GM12801 (cell line): ENCODE measurements around the gene CYB5D1.

Source experiments
- TF ChIP-seq, protein P1 (sequence below): IDR thresholded peaks from one replicate; pipeline ENCODE4 v1.5.1; 2011; ENCODE audit warnings: control low read depth; ENCODE audit not compliant: insufficient read length; ENCODE audit errors: extremely low read depth

Gene CYB5D1

DNA sequence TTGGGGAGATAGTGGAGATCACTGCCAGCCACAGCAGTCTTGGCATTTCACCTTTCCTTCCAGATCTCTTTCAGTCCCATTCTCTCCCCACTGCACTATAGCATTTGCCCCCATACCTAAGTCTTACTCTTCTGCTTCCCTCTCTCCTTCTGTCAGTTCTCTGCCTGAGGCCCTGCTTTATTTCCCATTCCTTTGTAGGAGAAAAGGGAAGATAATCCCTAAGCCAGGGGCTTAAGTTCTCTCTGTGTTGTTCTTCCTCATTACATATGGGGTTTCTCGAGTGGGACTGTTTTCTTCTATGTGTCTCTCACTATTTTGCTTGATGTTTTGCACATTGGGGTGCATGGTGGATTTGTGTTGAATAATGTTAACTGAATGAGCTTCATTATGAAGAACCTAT, 17.4 kb upstream of the CYB5D1 start:
- TF ChIP-seq, protein P1, sequence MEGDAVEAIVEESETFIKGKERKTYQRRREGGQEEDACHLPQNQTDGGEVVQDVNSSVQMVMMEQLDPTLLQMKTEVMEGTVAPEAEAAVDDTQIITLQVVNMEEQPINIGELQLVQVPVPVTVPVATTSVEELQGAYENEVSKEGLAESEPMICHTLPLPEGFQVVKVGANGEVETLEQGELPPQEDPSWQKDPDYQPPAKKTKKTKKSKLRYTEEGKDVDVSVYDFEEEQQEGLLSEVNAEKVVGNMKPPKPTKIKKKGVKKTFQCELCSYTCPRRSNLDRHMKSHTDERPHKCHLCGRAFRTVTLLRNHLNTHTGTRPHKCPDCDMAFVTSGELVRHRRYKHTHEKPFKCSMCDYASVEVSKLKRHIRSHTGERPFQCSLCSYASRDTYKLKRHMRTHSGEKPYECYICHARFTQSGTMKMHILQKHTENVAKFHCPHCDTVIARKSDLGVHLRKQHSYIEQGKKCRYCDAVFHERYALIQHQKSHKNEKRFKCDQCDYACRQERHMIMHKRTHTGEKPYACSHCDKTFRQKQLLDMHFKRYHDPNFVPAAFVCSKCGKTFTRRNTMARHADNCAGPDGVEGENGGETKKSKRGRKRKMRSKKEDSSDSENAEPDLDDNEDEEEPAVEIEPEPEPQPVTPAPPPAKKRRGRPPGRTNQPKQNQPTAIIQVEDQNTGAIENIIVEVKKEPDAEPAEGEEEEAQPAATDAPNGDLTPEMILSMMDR, result no peak

DNA sequence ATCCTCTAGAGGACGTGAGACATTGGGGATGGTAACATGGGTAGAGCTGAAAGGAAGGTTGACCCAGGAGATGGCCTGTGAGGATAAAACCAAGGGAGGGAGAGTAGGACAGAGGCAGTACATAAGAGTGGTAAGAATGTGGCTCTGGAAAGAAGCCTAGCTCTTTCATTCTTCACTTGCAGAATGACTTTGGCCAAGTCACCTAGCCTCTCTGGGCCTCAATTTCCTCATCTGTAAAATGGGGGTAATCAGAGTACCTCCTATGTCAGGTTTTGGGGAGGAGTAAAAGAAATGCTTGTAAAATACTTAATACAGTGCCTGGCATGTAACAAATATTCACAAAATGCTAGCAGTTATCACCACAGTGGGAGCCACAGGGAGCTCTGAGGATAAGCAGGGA, 16.9 kb upstream of the CYB5D1 start:
- TF ChIP-seq, protein P1, result no peak

DNA sequence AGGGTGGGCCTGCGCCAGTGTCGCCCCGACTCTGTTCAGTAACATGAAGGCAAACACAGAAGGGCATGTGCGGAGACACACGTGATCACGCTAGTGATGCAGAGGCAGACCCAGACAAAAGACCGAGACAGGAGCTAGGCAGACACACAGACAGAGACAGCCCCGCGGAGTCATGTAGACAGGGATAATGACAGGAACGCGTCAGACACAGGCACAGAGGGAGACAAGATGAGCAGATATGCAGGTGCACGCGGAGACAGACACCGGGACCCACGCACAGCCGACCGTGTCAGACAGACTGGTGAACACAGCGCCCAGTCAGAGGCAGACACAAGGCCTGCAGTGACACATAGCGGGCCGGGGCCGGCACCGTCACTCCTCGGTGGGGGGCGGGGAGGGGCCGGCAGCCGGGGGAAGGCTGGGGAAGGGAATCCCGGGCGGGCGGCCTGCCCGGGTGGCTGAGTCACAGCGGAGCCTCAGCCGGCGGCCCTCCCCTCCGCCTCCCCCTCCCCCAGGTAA, 16.3 kb upstream of the CYB5D1 start:
- TF ChIP-seq, protein P1, result no peak

DNA sequence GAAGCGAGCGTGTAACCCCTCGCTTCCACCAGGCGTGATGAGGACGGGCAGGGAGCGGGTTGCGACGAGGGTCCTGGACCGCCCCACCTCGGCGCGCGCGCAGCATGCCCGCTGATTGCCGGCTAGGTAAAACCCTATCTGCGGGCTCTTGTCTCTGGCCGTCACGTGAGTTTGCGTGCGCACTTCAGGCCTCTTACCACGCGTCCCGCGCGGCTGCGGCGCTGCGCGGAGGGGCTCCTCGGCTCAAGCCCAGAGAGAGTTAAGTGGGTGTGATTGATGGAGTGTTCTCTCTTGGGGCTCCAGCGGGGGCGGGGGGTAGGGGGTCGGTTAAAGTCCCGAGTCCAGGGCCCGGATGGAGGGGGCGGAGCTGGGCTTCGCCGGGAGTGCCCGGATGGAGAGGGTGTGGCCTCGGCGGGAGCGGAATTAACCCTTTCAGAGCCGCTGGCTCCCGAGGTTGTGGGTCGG, 15.9 kb upstream of the CYB5D1 start:
- TF ChIP-seq, protein P1, result no peak

DNA sequence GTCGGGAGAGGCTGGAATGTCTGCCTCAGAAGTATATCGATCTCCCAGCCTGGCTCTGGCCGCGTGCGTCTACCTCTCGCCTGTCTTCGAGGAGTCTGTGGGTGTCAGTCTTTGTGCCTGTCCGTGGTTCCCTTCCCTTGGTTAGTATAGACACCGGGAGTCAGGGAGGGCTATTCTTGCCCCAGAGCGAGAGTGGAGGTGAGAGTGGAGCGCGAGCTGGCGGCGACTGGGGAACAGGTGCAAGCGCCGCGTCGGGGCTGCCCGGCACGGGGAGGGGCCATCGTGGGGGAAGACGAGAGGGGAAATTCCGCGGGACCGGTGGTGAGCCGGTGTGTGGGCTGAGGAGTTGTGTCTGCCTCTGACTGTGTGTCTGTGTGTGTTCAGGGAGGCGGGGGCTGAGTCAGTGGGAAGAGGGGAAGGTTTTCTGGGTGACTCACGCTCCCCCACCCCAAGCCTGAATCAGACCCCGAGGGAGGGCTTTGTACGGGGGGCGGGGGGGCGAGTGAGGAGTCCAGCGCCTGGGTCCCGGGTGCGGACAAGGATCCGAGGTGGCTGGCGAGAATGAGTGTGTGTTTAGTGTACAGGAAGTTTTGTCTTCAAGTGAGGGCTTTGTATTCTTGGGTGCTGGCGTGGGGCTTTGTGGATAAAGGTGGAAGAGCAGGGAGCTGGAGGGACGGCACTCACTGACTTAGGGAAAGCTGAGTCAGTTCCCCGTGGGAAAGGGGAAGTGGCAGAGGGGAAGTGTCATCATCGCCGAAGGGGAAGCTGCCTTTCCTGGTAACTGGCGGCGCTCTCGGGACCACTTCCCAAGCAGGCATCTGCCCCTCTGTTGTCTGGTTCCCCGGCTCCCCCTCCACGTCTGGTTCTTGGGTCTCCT, 15.2 kb upstream of the CYB5D1 start:
- TF ChIP-seq, protein P1, result no peak

DNA sequence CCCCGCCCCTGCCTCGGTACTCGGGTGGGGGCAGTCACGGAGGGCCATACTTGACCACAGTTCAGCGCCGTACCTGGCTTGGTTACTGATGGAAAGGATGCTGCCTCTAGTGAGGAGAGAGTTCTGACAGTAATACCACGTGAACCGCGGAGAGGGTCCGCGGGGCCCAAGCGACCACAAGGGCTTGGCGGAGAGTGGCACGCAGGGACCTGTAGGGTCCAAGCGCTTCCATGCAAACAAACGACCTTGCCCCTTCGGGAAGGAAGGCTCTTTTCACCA, 14.6 kb upstream of the CYB5D1 start:
- TF ChIP-seq, protein P1, result no peak

DNA sequence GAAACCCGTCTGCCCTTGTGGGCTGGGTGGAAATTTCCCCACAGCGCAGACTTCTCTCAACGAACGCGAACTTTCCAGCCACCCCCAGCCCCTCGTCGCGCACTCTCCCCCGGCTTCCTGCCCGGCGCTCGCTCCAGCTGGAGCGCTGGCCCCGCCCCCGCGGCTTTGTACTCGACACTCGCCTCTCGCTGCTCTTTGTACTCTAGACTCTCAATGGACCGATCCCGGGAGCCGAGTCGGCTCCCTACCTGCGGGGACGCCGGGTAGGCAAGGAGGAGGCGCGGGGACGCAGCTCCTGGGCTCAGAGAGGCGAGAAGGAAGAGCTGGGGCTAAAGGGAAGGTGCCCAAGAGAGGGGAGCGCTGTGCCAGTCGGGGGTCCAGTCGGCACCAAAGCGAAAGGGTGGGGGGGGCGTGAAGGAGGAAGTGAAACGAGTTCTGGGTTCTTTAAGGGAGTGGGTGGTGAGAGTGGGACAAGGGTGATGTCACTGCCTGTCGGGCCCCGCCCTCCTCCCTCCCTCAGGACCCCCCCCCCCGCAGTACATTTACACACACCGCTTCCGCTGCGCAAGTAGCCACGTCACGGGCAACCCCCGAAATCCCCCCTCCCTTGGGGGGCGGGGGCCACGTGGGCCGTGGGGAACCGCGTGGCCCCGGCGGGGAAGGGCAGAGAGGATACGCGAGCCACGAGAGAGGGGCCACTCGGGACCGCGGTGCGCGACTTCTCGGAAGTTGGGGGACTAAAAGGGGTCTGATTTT, 14.1 kb upstream of the CYB5D1 start:
- TF ChIP-seq, protein P1, result no peak
